Measurements from ENCODE around the gene OR2T1.
"Not testable (repeated sequence)": the region's sequence is repeated elsewhere in the genome, so short reads cannot be mapped to it uniquely, and the experiment has no call there.

Gene OR2T1

GRCh38 chr1:248406721-248407692 lies 4.2 kb downstream of the OR2T1 start:
- H3K27me3 ChIP-seq (ENCODE audit: control insufficient read depth, insufficient read depth, low read length), result no peaks in the 10 kb centered on the region
- H3K4me2 ChIP-seq (ENCODE audit: low read length), result no peak overlapping the region
- no peak overlapping the region for H3K9ac ChIP-seq (ENCODE audit: low read depth, low read length)
- H3K36me3 ChIP-seq (ENCODE audit: insufficient read depth, low read length), result no peaks in the 10 kb centered on the region
- no peak overlapping the region for H3K4me3 ChIP-seq (ENCODE audit: low read length)
- H3K9me3 ChIP-seq (replicated peaks; ENCODE audit: low read length), result peaks cover 5% of the 10 kb centered on the region
- H3K4me1 ChIP-seq (ENCODE audit: control insufficient read depth, insufficient read depth, low read length), result no peaks in the 10 kb centered on the region

DNA sequence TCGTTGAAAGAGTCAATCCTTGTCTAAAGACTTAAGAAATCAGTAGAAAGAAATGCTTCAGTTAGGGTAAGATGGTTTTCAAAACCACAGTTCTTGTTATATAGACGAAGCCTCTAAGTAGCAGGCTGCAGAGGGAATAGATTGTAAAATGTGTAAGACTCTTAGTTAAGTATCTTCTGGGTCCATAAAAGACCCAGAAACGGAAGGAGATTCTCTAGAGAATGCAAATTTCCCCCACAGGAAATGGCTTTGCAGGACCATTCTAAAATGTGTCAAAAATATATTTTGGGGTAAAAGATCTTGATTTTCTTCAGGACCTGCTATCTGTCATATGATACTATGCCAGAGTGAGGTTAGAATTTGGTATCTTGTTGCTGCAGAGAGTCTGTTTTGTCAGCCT lies 13.4 kb downstream of the OR2T1 start:
- Histone ChIP-seq H3K9ac (ENCODE audit: low read depth, low read length) (no peak overlapping the region), H3K36me3 (ENCODE audit: insufficient read depth, low read length) (no peaks in the 10 kb centered on the region), H3K27me3 (ENCODE audit: control insufficient read depth, insufficient read depth, low read length) (no peaks in the 10 kb centered on the region), H3K4me2 (ENCODE audit: low read length) (no peak overlapping the region), H3K9me3 (replicated peaks; ENCODE audit: low read length) (peaks cover 9% of the 10 kb centered on the region), H3K4me3 (ENCODE audit: low read length) (no peak overlapping the region), H3K4me1 (ENCODE audit: control insufficient read depth, insufficient read depth, low read length) (no peaks in the 10 kb centered on the region)

DNA sequence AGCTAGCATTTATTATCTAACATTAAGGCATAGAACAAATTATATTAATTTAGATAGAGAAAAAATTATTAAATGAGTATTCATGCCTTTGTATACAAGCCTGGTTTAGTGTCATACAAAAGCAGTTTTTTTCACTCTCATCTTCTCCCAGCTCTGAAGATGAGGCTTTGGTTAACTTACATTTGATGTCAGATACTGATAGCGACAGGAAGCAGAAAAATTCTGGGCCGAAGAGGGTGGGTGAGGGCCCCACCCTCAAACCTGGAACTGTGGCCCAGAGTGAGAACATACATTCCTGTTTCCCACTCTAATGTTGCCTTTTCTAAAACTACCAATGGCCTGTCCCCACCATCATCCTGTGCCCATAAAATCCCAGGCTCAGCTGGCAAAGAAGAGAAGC lies 15.0 kb downstream of the OR2T1 start:
- Histone ChIP-seq H3K9me3 (replicated peaks; ENCODE audit: low read length) (peaks cover 9% of the 10 kb centered on the region), H3K36me3 (ENCODE audit: insufficient read depth, low read length) (no peaks in the 10 kb centered on the region), H3K4me3 (ENCODE audit: low read length) (no peak overlapping the region), H3K27me3 (ENCODE audit: control insufficient read depth, insufficient read depth, low read length) (no peaks in the 10 kb centered on the region), H3K4me2 (ENCODE audit: low read length) (no peak overlapping the region), H3K4me1 (ENCODE audit: control insufficient read depth, insufficient read depth, low read length) (no peaks in the 10 kb centered on the region), H3K9ac (ENCODE audit: low read depth, low read length) (no peak overlapping the region)

- no peaks in the 10 kb centered on the region for H3K27me3 ChIP-seq (ENCODE audit: control insufficient read depth, insufficient read depth, low read length)
- H3K4me2 ChIP-seq (ENCODE audit: low read length), result no peak overlapping the region
- no peaks in the 10 kb centered on the region for H3K36me3 ChIP-seq (ENCODE audit: insufficient read depth, low read length)
- no peaks in the 10 kb centered on the region for H3K4me1 ChIP-seq (ENCODE audit: control insufficient read depth, insufficient read depth, low read length)
- no peak overlapping the region for H3K9ac ChIP-seq (ENCODE audit: low read depth, low read length)
- peaks cover 9% of the 10 kb centered on the region for H3K9me3 ChIP-seq (replicated peaks; ENCODE audit: low read length)
- no peak overlapping the region for H3K4me3 ChIP-seq (ENCODE audit: low read length)
Measured at GRCh38 chr1:248421384-248421783, 18.5 kb downstream of the OR2T1 start.

DNA sequence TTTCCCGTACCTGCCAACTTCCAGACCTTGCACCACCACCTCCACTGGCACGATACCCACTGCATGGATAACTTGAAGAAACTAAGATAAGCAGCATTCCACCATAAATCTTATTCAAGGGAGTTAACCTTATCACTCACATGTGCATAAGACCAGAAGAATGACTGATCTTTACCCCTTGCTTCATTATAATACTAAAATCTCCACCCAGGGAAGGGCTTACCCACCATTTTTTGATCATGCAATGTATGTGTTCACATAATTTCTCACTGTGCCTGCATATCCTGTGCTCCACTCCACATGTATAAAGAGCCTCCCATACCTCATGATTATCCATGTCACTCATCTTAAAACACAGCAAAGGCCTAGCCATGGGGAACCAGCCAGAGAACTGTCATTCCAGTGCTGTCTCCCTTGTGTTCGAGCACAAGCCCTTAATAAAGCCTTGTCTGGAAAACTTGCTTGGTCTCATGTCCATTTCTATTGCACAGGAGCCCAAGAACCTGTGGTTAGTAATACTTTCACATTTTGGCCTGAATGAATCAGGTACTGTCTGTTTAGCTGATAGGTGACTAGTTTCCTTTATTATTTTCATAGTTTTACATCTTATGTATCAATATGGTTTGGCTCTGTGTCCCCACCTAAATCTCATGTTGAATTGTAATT lies 24.8 kb downstream of the OR2T1 start:
- H3K36me3 ChIP-seq (ENCODE audit: insufficient read depth, low read length); H3K4me1 ChIP-seq (ENCODE audit: control insufficient read depth, insufficient read depth, low read length); H3K4me3 ChIP-seq (ENCODE audit: low read length); H3K9ac ChIP-seq (ENCODE audit: low read depth, low read length); H3K27me3 ChIP-seq (ENCODE audit: control insufficient read depth, insufficient read depth, low read length); H3K9me3 ChIP-seq (replicated peaks; ENCODE audit: low read length); H3K4me2 ChIP-seq (ENCODE audit: low read length): not testable (repeated sequence)

- H3K36me3 ChIP-seq (ENCODE audit: insufficient read depth, low read length); H3K27me3 ChIP-seq (ENCODE audit: control insufficient read depth, insufficient read depth, low read length); H3K4me3 ChIP-seq (ENCODE audit: low read length); H3K4me2 ChIP-seq (ENCODE audit: low read length); H3K9me3 ChIP-seq (replicated peaks; ENCODE audit: low read length); H3K4me1 ChIP-seq (ENCODE audit: control insufficient read depth, insufficient read depth, low read length); H3K9ac ChIP-seq (ENCODE audit: low read depth, low read length): not testable (repeated sequence)
Measured at GRCh38 chr1:248428192-248428533, 25.3 kb downstream of the OR2T1 start.

DNA sequence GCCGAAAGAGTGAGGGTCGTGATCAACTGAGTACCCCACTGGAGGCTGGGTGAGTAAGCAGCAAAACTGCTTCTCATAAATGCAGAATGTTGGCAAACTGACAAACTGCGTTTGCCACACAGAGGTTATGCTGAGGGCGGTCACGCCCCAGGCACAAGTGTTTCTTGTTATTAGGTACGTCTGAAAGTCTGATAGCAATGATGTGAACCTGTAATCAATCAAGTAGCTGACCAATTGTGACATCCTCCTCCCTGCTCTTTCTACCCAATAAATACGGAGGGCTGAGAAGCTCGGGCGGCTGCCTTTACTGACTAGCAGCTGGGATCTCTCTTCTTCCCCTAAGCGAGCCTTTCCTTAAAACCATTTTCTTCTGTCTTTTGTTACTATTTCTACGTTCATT lies 28.8 kb downstream of the OR2T1 start:
- not testable (repeated sequence) for H3K9me3 ChIP-seq (replicated peaks; ENCODE audit: low read length); H3K36me3 ChIP-seq (ENCODE audit: insufficient read depth, low read length); H3K9ac ChIP-seq (ENCODE audit: low read depth, low read length); H3K4me3 ChIP-seq (ENCODE audit: low read length); H3K4me2 ChIP-seq (ENCODE audit: low read length); H3K27me3 ChIP-seq (ENCODE audit: control insufficient read depth, insufficient read depth, low read length); H3K4me1 ChIP-seq (ENCODE audit: control insufficient read depth, insufficient read depth, low read length)

DNA sequence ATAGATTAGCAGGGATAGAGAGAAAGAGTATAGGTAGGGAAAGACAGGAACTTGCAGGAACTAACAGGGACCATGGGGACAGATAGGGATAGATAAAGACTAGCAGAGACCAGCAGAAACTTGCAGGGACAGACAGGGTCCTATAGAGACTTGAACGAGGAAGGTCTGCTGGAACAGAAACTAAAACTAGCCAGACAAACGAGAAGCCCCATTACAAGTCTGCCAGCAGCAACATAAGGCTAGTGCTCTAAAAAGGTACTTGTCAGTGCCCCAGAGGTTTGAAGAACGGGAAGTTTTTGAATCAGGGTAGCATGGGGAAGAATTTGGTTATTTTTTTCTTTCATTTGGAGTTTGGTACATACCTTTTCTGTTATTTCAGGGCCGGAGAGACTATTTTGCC lies 29.4 kb downstream of the OR2T1 start:
- not testable (repeated sequence) for H3K4me1 ChIP-seq (ENCODE audit: control insufficient read depth, insufficient read depth, low read length); H3K9ac ChIP-seq (ENCODE audit: low read depth, low read length); H3K4me2 ChIP-seq (ENCODE audit: low read length); H3K4me3 ChIP-seq (ENCODE audit: low read length); H3K36me3 ChIP-seq (ENCODE audit: insufficient read depth, low read length); H3K27me3 ChIP-seq (ENCODE audit: control insufficient read depth, insufficient read depth, low read length); H3K9me3 ChIP-seq (replicated peaks; ENCODE audit: low read length)

GRCh38 chr1:248433811-248434415 lies 31.1 kb downstream of the OR2T1 start:
- not testable (repeated sequence) for H3K36me3 ChIP-seq (ENCODE audit: insufficient read depth, low read length); H3K9ac ChIP-seq (ENCODE audit: low read depth, low read length); H3K9me3 ChIP-seq (replicated peaks; ENCODE audit: low read length); H3K4me2 ChIP-seq (ENCODE audit: low read length); H3K4me1 ChIP-seq (ENCODE audit: control insufficient read depth, insufficient read depth, low read length); H3K27me3 ChIP-seq (ENCODE audit: control insufficient read depth, insufficient read depth, low read length); H3K4me3 ChIP-seq (ENCODE audit: low read length)

DNA sequence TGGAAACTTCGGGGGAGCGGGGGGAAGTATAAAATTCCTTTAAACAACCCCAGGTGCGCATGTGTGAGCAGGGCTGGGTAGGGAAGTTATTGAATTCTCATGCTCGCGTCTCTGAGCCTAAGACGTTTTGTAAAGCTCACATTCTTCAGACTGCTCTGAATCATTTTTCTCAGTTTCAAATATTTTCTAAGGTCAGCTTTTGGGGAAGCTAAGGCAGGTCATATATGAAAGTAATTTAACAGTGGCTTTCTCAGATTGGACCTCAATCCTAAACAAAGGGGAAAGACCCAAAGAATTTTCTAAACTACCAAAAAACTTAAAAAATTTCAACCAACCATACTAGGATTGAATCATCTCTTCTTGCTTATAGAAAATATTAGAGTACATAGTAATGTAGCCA lies 32.1 kb downstream of the OR2T1 start:
- not testable (repeated sequence) for H3K9me3 ChIP-seq (replicated peaks; ENCODE audit: low read length); H3K4me3 ChIP-seq (ENCODE audit: low read length)

DNA sequence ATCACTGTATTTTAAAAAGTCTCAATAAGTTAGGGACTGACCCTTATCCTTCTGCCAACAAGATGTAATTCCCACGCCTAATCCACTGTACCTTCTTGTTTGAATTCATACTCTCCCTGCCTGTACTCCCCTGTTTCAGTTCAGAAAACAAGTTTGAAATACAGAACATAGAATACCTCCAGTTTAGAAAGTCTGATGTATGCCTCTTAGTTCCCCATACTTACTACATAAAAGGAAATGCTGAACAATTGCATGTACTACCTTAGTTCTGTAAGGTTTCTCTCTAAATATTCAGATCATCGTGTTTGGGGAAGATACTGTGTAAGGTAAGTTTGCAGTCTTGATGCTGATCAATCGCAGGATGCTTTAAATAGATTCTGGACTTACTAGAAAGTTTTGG lies 33.5 kb downstream of the OR2T1 start:
- not testable (repeated sequence) for H3K9me3 ChIP-seq (replicated peaks; ENCODE audit: low read length); H3K4me1 ChIP-seq (ENCODE audit: control insufficient read depth, insufficient read depth, low read length); H3K36me3 ChIP-seq (ENCODE audit: insufficient read depth, low read length); H3K27me3 ChIP-seq (ENCODE audit: control insufficient read depth, insufficient read depth, low read length); H3K9ac ChIP-seq (ENCODE audit: low read depth, low read length); H3K4me2 ChIP-seq (ENCODE audit: low read length); H3K4me3 ChIP-seq (ENCODE audit: low read length)

More for the DNA sequence above, 32.1 kb downstream of the OR2T1 start:
- H3K9ac ChIP-seq (ENCODE audit: low read depth, low read length); H3K4me2 ChIP-seq (ENCODE audit: low read length); H3K4me1 ChIP-seq (ENCODE audit: control insufficient read depth, insufficient read depth, low read length); H3K27me3 ChIP-seq (ENCODE audit: control insufficient read depth, insufficient read depth, low read length); H3K36me3 ChIP-seq (ENCODE audit: insufficient read depth, low read length): not testable (repeated sequence)

GRCh38 chr1:248438668-248439067 lies 35.8 kb downstream of the OR2T1 start:
- H3K4me3 ChIP-seq (ENCODE audit: low read length); H3K4me1 ChIP-seq (ENCODE audit: control insufficient read depth, insufficient read depth, low read length); H3K9ac ChIP-seq (ENCODE audit: low read depth, low read length); H3K4me2 ChIP-seq (ENCODE audit: low read length); H3K9me3 ChIP-seq (replicated peaks; ENCODE audit: low read length); H3K27me3 ChIP-seq (ENCODE audit: control insufficient read depth, insufficient read depth, low read length); H3K36me3 ChIP-seq (ENCODE audit: insufficient read depth, low read length): not testable (repeated sequence)

Data from skeletal muscle satellite cell (primary cell).